Mesendoderm (in vitro differentiated cells): Measurements from ENCODE around the gene NEURL2.
A peak's percentile ranks its signal among the peaks of the same experiment; 100 is the strongest.

ENCODE experiments used
- DNase-seq: peaks from one replicate; pipeline ENCODE4 v3.0.0; 2013
- H2AK5ac ChIP-seq: 2 replicates; pipeline ENCODE4 v1.6.1; 2013; ENCODE audit warnings: low read length, inconsistent platforms
- H2BK120ac ChIP-seq: 2 replicates; pipeline ENCODE4 v1.6.1; 2013; ENCODE audit warnings: low read depth, mild to moderate bottlenecking, low read length, moderate library complexity, mixed read lengths
- H2BK15ac ChIP-seq: replicated peaks from 2 replicates; pipeline ENCODE4 v1.6.1; 2013; ENCODE audit warnings: low read depth, mild to moderate bottlenecking, moderate library complexity
- H2BK5ac ChIP-seq: 2 replicates; pipeline ENCODE4 v1.6.1; 2013; ENCODE audit warnings: low read length, inconsistent platforms
- H3K18ac ChIP-seq: 2 replicates; pipeline ENCODE4 v1.6.1; 2013; ENCODE audit warnings: mild to moderate bottlenecking, low read length, mixed read lengths
- H3K23ac ChIP-seq: one replicate; pipeline ENCODE4 v1.6.1; 2013; ENCODE audit warnings: low read length
- H3K27ac ChIP-seq: 2 replicates; pipeline ENCODE4 v1.5.1; 2013; ENCODE audit warnings: low read depth, mild to moderate bottlenecking, inconsistent platforms, low read length, moderate library complexity
- H3K27me3 ChIP-seq: 2 replicates; pipeline ENCODE4 v1.6.1; 2013; ENCODE audit warnings: low read length, control low read depth, mild to moderate bottlenecking, inconsistent platforms; ENCODE audit not compliant: insufficient read depth, poor library complexity
- H3K36me3 ChIP-seq: 2 replicates; pipeline ENCODE4 v1.6.1; 2013; ENCODE audit warnings: low read length, inconsistent platforms; ENCODE audit not compliant: control insufficient read depth, insufficient read depth
- H3K4ac ChIP-seq: one replicate; pipeline ENCODE4 v1.6.1; 2013; ENCODE audit warnings: low read depth, mild to moderate bottlenecking, low read length, moderate library complexity
- H3K4me1 ChIP-seq: 2 replicates; pipeline ENCODE4 v1.6.1; 2013; ENCODE audit warnings: low read depth, low read length, inconsistent platforms; ENCODE audit not compliant: control insufficient read depth
- H3K4me2 ChIP-seq: 2 replicates; pipeline ENCODE4 v1.6.1; 2013; ENCODE audit warnings: low read length
- H3K4me3 ChIP-seq: 2 replicates; pipeline ENCODE4 v1.5.1; 2013; ENCODE audit warnings: mild to moderate bottlenecking, low read length
- H3K56ac ChIP-seq: one replicate; pipeline ENCODE4 v1.6.1; 2013; ENCODE audit warnings: low read length
- H3K79me1 ChIP-seq: 2 replicates; pipeline ENCODE4 v1.6.1; 2013; ENCODE audit warnings: low read length, inconsistent platforms
- H3K79me2 ChIP-seq: 2 replicates; pipeline ENCODE4 v1.6.1; 2013; ENCODE audit warnings: mild to moderate bottlenecking, low read length; ENCODE audit not compliant: control insufficient read depth, insufficient read depth
- H3K9ac ChIP-seq: 2 replicates; pipeline ENCODE4 v1.6.1; 2013; ENCODE audit warnings: low read length, inconsistent platforms
- H4K5ac ChIP-seq: one replicate; pipeline ENCODE4 v1.6.1; 2013; ENCODE audit warnings: low read length
- H4K8ac ChIP-seq: one replicate; pipeline ENCODE4 v1.6.1; 2013; ENCODE audit warnings: low read depth, mild to moderate bottlenecking, control low read depth, low read length, moderate library complexity
- WGBS: extraction: QIAGEN DNeasy Blood & Tissue Kit; methylation state at CpG from one replicate; pipeline ENCODE4 v1.1.7; 2013; ENCODE audit warnings: low lambda C conversion rate, missing lambda C conversion rate; ENCODE audit not compliant: insufficient coverage; ENCODE audit errors: extremely low coverage; 5-methylcytosine and 5-hydroxymethylcytosine counted together

Gene NEURL2

GRCh38 chr20:45863543-45864470, 27.2 kb downstream of the NEURL2 start:
- H3K36me3 ChIP-seq = no peaks in the 10 kb centered on the region
- H4K8ac ChIP-seq = no peak overlapping the region
- no peak overlapping the region for H2BK5ac ChIP-seq
- no peaks in the 10 kb centered on the region for H3K79me2 ChIP-seq
- H2BK120ac ChIP-seq = no peak overlapping the region
- H3K18ac ChIP-seq = no peak overlapping the region
- H3K4ac ChIP-seq = no peak overlapping the region
- H3K27me3 ChIP-seq = no peaks in the 10 kb centered on the region
- no peak overlapping the region for H3K9ac ChIP-seq
- H3K23ac ChIP-seq = no peak overlapping the region
- no peak for DNase-seq
- no peak overlapping the region for H3K4me3 ChIP-seq
- no peak overlapping the region for H3K4me2 ChIP-seq
- no peaks in the 10 kb centered on the region for H3K4me1 ChIP-seq
- no peaks in the 10 kb centered on the region for H3K79me1 ChIP-seq
- no peak overlapping the region for H3K27ac ChIP-seq
- no CpG with 5 or more reads among the region's 7 CpGs for WGBS
- no peak overlapping the region for H2BK15ac ChIP-seq
- H4K5ac ChIP-seq = no peak overlapping the region
- no peak overlapping the region for H3K56ac ChIP-seq
- H2AK5ac ChIP-seq = no peak overlapping the region

DNA sequence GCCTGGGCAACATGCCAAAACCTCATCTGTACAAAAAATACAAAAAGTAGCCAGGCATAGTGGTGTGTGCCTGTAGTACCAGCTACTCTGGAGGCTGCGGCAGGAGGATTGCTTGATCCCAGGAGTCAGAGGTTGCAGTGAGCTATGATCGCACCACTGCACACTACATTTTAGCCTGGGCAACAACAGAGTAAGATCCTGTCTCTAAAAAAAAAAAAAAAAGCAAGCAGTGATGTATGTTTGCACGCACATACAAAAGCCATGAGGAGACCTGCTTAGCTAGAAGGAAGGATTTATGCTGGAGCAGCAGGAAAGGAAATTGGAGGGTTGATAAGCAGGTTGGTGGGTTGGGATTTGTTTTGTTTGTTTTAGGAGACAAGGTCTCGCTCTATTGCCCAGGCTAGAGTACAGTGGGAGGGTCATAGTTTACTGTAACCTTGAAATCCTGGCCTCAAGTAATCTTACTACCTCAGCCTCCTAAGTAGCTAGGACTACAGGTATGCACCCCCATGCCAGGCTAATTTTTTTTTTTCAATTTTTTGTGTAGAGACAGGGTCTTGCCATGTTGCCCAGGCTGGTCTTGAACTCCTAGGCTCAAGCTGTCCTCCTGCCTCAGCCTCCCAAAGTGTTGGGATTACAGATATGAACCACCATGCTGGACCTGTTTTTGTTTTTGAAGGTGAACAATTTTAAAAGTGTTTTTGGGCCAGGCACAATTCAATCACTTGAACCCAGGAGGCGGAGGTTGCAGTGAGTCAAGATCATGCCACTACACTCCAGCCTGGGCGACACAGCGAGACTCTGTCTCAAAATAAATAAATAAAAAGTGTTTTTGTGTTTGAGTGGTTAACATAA, 29.6 kb downstream of the NEURL2 start:
- WGBS = no CpG with 5 or more reads among the region's 7 CpGs
- Histone ChIP-seq H2BK120ac (no peak overlapping the region), H4K8ac (no peak overlapping the region), H3K79me2 (peaks cover 2% of the 10 kb centered on the region), H3K9ac (no peak overlapping the region), H3K4ac (no peak overlapping the region), H3K79me1 (peaks cover 3% of the 10 kb centered on the region), H2AK5ac (no peak overlapping the region), H3K4me1 (no peaks in the 10 kb centered on the region), H2BK5ac (no peak overlapping the region), H3K4me3 (no peak overlapping the region), H3K56ac (no peak overlapping the region), H3K27ac (no peak overlapping the region), H3K18ac (no peak overlapping the region), H3K23ac (no peak overlapping the region), H3K27me3 (no peaks in the 10 kb centered on the region), H3K4me2 (no peak overlapping the region), H3K36me3 (no peaks in the 10 kb centered on the region), H4K5ac (no peak overlapping the region), H2BK15ac (no peak overlapping the region)
- DNase-seq = no peak

DNA sequence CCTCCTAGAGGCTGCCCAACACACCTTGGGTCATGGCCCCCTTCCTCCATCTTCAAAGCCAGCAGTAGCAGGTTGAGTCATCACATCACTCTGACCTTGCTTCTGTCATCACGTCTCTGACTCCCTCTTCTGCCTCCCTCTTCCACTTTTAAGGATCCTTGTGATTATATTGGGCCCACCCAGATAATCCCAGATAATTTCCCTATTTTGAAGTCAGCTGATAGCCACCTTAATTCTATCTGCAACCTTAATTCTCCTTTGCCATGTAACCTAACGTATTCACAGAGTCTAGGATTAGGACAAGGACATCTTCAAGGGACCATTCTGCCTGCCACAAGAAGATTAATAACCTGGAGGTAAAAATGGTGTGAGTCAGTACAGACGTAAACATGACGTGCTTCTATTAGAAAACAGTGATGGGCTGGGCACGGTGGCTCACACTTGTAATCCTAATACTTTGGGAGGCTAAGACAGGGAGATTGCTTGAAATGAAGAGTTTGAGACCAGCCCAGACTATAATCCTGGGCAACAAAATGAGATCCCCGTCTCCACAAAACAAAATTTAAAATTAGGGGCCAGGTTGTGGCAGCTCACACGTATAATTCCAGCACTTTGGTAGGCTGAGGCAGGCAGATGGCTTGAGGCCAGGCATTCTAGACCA, 30.3 kb downstream of the NEURL2 start:
- H3K23ac ChIP-seq = no peak overlapping the region
- H3K4me3 ChIP-seq = no peak overlapping the region
- H3K9ac ChIP-seq = no peak overlapping the region
- no peak overlapping the region for H2BK15ac ChIP-seq
- H3K56ac ChIP-seq = no peak overlapping the region
- no peak overlapping the region for H2AK5ac ChIP-seq
- DNase-seq = no peak
- no peaks in the 10 kb centered on the region for H3K36me3 ChIP-seq
- no peak overlapping the region for H3K27ac ChIP-seq
- no peak overlapping the region for H3K4me2 ChIP-seq
- no peaks in the 10 kb centered on the region for H3K4me1 ChIP-seq
- no peak overlapping the region for H3K4ac ChIP-seq
- H3K79me1 ChIP-seq = peaks cover 3% of the 10 kb centered on the region
- no peaks in the 10 kb centered on the region for H3K27me3 ChIP-seq
- H3K79me2 ChIP-seq = peaks cover 2% of the 10 kb centered on the region
- no peak overlapping the region for H4K8ac ChIP-seq
- H2BK120ac ChIP-seq = no peak overlapping the region
- no peak overlapping the region for H2BK5ac ChIP-seq
- no peak overlapping the region for H3K18ac ChIP-seq
- H4K5ac ChIP-seq = no peak overlapping the region
- no CpG with 5 or more reads among the region's 7 CpGs for WGBS

GRCh38 chr20:45859916-45860315, 31.1 kb downstream of the NEURL2 start:
- Histone ChIP-seq H3K4me1 (no peaks in the 10 kb centered on the region), H3K4me3 (no peak overlapping the region), H2BK15ac (no peak overlapping the region), H3K56ac (no peak overlapping the region), H3K9ac (no peak overlapping the region), H3K79me2 (peaks cover 2% of the 10 kb centered on the region), H3K18ac (no peak overlapping the region), H3K4ac (no peak overlapping the region), H3K36me3 (no peaks in the 10 kb centered on the region), H3K27me3 (no peaks in the 10 kb centered on the region), H2AK5ac (no peak overlapping the region), H4K5ac (no peak overlapping the region), H3K4me2 (no peak overlapping the region), H4K8ac (no peak overlapping the region), H3K23ac (no peak overlapping the region), H3K79me1 (peaks cover 3% of the 10 kb centered on the region), H3K27ac (no peak overlapping the region), H2BK120ac (no peak overlapping the region), H2BK5ac (no peak overlapping the region)
- DNase-seq = no peak
- no CpG with 5 or more reads among the region's 5 CpGs for WGBS

DNA sequence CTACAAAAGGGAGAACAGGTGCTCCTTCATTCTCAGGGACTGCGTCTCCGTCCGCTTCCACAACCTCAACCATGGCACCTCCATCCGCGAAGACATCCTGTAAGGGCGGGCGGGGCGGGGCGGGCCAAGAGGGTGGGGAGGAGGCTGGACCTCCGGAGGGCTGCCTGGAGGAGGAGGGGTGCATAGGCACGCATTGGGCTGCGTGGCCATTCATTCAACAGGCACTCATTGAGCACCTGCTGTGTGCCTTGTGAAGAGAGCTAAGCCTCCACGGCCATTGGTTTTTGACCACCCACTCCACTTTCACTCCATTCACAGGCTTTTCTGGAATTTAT, 33.2 kb downstream of the NEURL2 start:
- Histone ChIP-seq H3K23ac (no peak overlapping the region), H2AK5ac (no peak overlapping the region), H3K36me3 (no peaks in the 10 kb centered on the region), H3K4me3 (peak overlapping the region; percentile 21), H3K27ac (peak overlapping the region; percentile 19), H3K4me1 (no peaks in the 10 kb centered on the region), H3K79me2 (peaks cover 2% of the 10 kb centered on the region), H4K5ac (no peak overlapping the region), H3K9ac (peak overlapping the region; percentile 72), H2BK120ac (no peak overlapping the region), H3K79me1 (peaks cover 3% of the 10 kb centered on the region), H3K4me2 (peak overlapping the region; percentile 82), H2BK5ac (peak overlapping the region; percentile 52), H3K27me3 (no peaks in the 10 kb centered on the region), H3K18ac (peak overlapping the region; percentile 35), H3K4ac (no peak overlapping the region), H4K8ac (peak overlapping the region; percentile 41), H3K56ac (peak overlapping the region; percentile 88), H2BK15ac (no peak overlapping the region)
- no CpG with 5 or more reads among the region's 13 CpGs for WGBS
- DNase-seq = peak; percentile 66
